Stomach (tissue), 4 donors: ENCODE results near the gene PLCB4.

Source experiments
- POLR2A ChIP-seq, 4 donors: fragments of 450-650 bp; IDR thresholded peaks; one replicate each; pipeline ENCODE4 v1.6.1; 2016; ENCODE audit warnings: antibody characterized with exemption in 4 of 4, control low read depth in 2 of 4, mild to moderate bottlenecking in 1 of 4, moderate library complexity in 1 of 4
- POLR2AphosphoS5 ChIP-seq, 3 donors: sonication (generic); formaldehyde crosslinking; IDR thresholded peaks; one replicate each; pipeline ENCODE4 v1.6.1; 2016; ENCODE audit warnings: antibody characterized with exemption in 3 of 3
- TF ChIP-seq, protein P1 (sequence below), 7 experiments: fragments of 450-650 bp in 4 of 7; fragments of 200-600 bp in 3 of 7; sonication (generic) in 3 of 7; IDR thresholded peaks; one replicate each; pipeline ENCODE4 v1.5.1; 2016 to 2019; ENCODE audit warnings: antibody characterized with exemption in 7 of 7, control low read depth in 2 of 7, mild to moderate bottlenecking in 1 of 7

DNA sequence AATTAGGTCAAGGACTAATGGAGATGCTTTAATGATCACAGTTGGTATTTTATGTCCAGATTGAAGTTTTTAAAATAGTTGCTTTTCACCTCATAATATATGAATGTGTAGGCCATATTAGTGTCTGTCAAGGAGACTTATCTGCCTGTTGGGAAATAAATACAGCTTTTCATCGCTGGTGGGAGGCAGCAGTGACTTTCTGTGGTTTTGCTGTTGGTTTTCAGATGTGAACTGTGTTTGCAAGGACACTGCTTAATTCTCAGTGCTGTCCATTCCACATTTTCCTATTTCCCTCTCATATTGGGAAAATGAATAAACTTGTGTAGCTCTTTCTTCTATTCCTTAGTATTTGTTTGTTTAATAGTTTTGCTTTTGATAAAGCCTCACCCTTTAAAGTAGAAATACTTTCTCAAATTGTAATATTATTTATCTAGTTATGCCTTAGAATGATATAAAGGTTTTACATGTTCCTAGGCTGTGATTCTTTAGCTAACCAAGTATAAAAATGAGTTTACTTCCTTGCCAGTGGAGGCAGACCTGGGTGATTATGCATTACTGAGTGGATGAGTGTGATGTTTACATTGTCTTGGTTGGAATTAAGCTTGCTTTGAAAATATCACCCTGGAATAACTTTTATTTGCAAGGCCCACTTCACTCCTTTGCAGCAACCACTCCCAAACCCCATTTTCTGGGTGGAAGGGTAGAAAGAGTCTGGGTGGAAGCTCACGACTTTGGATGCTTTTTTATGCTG lies 3.3 kb downstream of the PLCB4 start:
- TF ChIP-seq, protein P1, sequence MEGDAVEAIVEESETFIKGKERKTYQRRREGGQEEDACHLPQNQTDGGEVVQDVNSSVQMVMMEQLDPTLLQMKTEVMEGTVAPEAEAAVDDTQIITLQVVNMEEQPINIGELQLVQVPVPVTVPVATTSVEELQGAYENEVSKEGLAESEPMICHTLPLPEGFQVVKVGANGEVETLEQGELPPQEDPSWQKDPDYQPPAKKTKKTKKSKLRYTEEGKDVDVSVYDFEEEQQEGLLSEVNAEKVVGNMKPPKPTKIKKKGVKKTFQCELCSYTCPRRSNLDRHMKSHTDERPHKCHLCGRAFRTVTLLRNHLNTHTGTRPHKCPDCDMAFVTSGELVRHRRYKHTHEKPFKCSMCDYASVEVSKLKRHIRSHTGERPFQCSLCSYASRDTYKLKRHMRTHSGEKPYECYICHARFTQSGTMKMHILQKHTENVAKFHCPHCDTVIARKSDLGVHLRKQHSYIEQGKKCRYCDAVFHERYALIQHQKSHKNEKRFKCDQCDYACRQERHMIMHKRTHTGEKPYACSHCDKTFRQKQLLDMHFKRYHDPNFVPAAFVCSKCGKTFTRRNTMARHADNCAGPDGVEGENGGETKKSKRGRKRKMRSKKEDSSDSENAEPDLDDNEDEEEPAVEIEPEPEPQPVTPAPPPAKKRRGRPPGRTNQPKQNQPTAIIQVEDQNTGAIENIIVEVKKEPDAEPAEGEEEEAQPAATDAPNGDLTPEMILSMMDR (IDR thresholded peaks at IDR 0.05): no peak
- peak in 1 of 3 donors; percentile 9 for TF ChIP-seq POLR2AphosphoS5 (IDR thresholded peaks at IDR 0.05)
- TF ChIP-seq POLR2A (IDR thresholded peaks at IDR 0.05): no peak
